Measurements from ENCODE around the gene AFG1L. TPM values are rescaled to one million over a fixed set of nuclear protein-coding genes. Genes with fewer than 3 reads are reported as not detected.
"Not testable (repeated sequence)": the region's sequence is repeated elsewhere in the genome, so short reads cannot be mapped to it uniquely, and the experiment has no call there.

Gene AFG1L
- total RNA-seq, 1 donor from 2014 or later = 9.3 TPM

GRCh38 chr6:108442770-108443520 lies 148.1 kb downstream of the AFG1L start:
- Mint-ChIP-seq H3K27me3 (ENCODE audit: low read depth) (peaks cover under 1% of the 10 kb centered on the region), H3K36me3 (no peaks in the 10 kb centered on the region), H3K4me3 (no peak overlapping the region), H3K27ac (no peak overlapping the region), H3K4me1 (no peaks in the 10 kb centered on the region), H3K9me3 (no peaks in the 10 kb centered on the region)
- DNase-seq (ENCODE audit: low spot score in 2 of 2, unreplicated experiment in 2 of 2) = no peak
- TF ChIP-seq, protein P1, sequence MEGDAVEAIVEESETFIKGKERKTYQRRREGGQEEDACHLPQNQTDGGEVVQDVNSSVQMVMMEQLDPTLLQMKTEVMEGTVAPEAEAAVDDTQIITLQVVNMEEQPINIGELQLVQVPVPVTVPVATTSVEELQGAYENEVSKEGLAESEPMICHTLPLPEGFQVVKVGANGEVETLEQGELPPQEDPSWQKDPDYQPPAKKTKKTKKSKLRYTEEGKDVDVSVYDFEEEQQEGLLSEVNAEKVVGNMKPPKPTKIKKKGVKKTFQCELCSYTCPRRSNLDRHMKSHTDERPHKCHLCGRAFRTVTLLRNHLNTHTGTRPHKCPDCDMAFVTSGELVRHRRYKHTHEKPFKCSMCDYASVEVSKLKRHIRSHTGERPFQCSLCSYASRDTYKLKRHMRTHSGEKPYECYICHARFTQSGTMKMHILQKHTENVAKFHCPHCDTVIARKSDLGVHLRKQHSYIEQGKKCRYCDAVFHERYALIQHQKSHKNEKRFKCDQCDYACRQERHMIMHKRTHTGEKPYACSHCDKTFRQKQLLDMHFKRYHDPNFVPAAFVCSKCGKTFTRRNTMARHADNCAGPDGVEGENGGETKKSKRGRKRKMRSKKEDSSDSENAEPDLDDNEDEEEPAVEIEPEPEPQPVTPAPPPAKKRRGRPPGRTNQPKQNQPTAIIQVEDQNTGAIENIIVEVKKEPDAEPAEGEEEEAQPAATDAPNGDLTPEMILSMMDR (IDR thresholded peaks at IDR 0.05; ENCODE audit: unreplicated experiment) = no peak

GRCh38 chr6:108446629-108447150 lies 151.8 kb downstream of the AFG1L start:
- no peak for DNase-seq (ENCODE audit: low spot score in 2 of 2, unreplicated experiment in 2 of 2)
- Mint-ChIP-seq H3K27ac (no peak overlapping the region), H3K4me1 (no peaks in the 10 kb centered on the region), H3K4me3 (no peak overlapping the region), H3K9me3 (no peaks in the 10 kb centered on the region), H3K27me3 (ENCODE audit: low read depth) (no peaks in the 10 kb centered on the region), H3K36me3 (no peaks in the 10 kb centered on the region)
- TF ChIP-seq, protein P1 (IDR thresholded peaks at IDR 0.05; ENCODE audit: unreplicated experiment) = no peak

GRCh38 chr6:108448481-108448880 lies 153.6 kb downstream of the AFG1L start:
- Mint-ChIP-seq H3K27ac (no peak overlapping the region), H3K9me3 (no peaks in the 10 kb centered on the region), H3K4me1 (peaks cover 9% of the 10 kb centered on the region), H3K27me3 (ENCODE audit: low read depth) (no peaks in the 10 kb centered on the region), H3K36me3 (no peaks in the 10 kb centered on the region), H3K4me3 (no peak overlapping the region)
- TF ChIP-seq, protein P1 (IDR thresholded peaks at IDR 0.05; ENCODE audit: unreplicated experiment) = no peak
- no peak for DNase-seq (ENCODE audit: low spot score in 2 of 2, unreplicated experiment in 2 of 2)

GRCh38 chr6:108449717-108450116 lies 154.9 kb downstream of the AFG1L start:
- not testable (repeated sequence) for H3K27ac Mint-ChIP-seq; H3K4me3 Mint-ChIP-seq; H3K27me3 Mint-ChIP-seq (ENCODE audit: low read depth); DNase-seq (ENCODE audit: low spot score in 2 of 2, unreplicated experiment in 2 of 2); H3K9me3 Mint-ChIP-seq; H3K36me3 Mint-ChIP-seq
- peaks cover 16% of the 10 kb centered on the region for H3K4me1 Mint-ChIP-seq

- Mint-ChIP-seq H3K36me3 (no peaks in the 10 kb centered on the region), H3K4me1 (peaks cover 16% of the 10 kb centered on the region), H3K4me3 (no peak overlapping the region), H3K27me3 (ENCODE audit: low read depth) (no peaks in the 10 kb centered on the region), H3K27ac (no peak overlapping the region), H3K9me3 (peaks cover 8% of the 10 kb centered on the region)
- TF ChIP-seq, protein P1 (IDR thresholded peaks at IDR 0.05; ENCODE audit: unreplicated experiment) = no peak
- DNase-seq (ENCODE audit: low spot score in 2 of 2, unreplicated experiment in 2 of 2) = no peak
Measured at GRCh38 chr6:108451816-108452215, 157.0 kb downstream of the AFG1L start.

DNA sequence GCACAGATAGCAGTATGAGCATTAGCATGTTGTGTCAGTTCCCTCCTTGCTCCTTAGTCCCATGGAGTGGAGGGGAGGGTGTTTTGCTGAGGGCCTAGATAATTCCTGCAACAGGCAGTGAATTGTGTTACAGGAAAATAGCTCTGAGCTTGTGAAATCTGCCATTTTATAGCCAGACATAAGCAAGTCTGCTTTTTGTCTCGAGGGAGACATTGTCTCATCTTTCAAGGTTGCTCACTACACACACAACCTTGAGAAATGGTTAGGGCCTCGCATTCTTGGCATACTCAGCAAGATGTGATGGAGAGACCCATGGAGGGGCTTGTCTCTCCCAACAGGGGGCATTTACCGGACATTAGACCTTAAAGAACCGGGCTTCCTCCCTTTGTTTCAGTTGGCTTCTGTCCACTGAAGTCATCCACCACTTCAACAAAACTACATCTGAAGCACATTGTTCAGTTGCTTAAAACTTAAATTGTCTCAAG lies 157.9 kb downstream of the AFG1L start:
- peaks cover 16% of the 10 kb centered on the region for H3K4me1 Mint-ChIP-seq
- H3K27ac Mint-ChIP-seq = peak overlapping the region; percentile 77
- no peaks in the 10 kb centered on the region for H3K27me3 Mint-ChIP-seq (ENCODE audit: low read depth)
- no peak overlapping the region for H3K4me3 Mint-ChIP-seq
- peaks cover 13% of the 10 kb centered on the region for H3K9me3 Mint-ChIP-seq
- no peak for DNase-seq (ENCODE audit: low spot score in 2 of 2, unreplicated experiment in 2 of 2)
- TF ChIP-seq, protein P1 (IDR thresholded peaks at IDR 0.05; ENCODE audit: unreplicated experiment) = no peak
- H3K36me3 Mint-ChIP-seq = no peaks in the 10 kb centered on the region

All from mesothelial cell of epicardium (in vitro differentiated cells).